ENCODE results near the gene FOXP1.

Gene FOXP1

DNA sequence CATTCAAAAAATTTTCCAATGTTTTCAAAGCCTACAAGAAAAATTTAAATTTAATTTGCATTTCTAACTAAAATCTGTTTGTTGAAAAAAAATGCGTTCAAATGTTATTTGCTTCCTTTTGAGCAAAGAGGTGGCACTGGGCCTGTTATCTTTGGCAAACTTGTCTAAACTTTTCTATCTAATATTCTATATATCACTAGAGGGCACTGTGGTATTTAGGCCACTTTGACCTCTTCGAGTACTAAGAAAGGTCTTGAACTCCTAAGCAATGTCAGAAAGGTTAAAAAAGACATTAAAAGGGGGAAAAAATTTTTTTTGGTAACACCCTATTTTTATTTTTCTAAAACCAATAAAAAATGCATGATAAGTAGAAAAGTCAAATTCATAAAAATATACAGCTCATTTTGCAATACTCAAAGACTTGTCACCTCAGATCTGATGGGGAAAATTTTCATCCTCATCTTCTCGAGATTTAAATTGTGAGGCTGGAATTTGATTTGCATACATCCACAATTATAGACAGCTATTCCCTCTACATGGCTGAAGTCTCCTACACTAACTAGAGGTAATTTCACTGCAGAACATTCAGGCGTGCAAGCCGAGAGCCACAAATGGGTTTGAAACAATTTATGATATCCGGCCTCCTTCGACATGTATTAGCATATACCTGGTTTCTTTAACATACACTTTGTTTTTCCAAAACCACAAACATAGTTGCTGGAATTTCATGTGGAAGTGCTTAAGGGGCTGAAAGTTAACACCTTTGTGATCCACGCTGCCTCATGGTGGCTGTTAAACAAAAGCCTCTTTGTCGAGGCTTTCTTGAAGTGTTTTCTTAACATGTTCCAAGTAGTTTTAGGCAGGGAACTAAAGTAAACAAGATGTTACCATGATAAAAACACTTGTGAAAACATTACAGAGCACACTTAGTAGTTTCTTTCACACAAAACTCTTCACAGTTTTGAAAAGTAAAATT, 576.4 kb downstream of the FOXP1 start:
- H3K9me3 ChIP-seq (ENCODE audit: control insufficient read depth in 2 of 2, low read length in 2 of 2): no peaks in the 10 kb centered on the region
- peaks cover 0 to 5% of the 10 kb centered on the region in 2 donors for H3K36me3 ChIP-seq (ENCODE audit: control insufficient read depth in 2 of 2, insufficient read depth in 2 of 2, low read length in 2 of 2)
- H3K4me1 ChIP-seq (ENCODE audit: control insufficient read depth in 2 of 2, insufficient read depth in 2 of 2, low read length in 2 of 2): peaks cover 6 to 26% of the 10 kb centered on the region in 2 donors
- no peak overlapping the region for H3K4me3 ChIP-seq (ENCODE audit: low read length in 2 of 2)
- H3K27me3 ChIP-seq (ENCODE audit: control insufficient read depth in 2 of 2, insufficient read depth in 2 of 2, low read length in 2 of 2): no peaks in the 10 kb centered on the region
- H3K9ac ChIP-seq (ENCODE audit: low read depth in 1 of 2, low read length in 2 of 2): peak overlapping the region in 1 of 2 donors; percentile 13
- peak overlapping the region; percentile 45 to 46 for H3K27ac ChIP-seq (ENCODE audit: low read depth in 2 of 2, low read length in 2 of 2)

DNA sequence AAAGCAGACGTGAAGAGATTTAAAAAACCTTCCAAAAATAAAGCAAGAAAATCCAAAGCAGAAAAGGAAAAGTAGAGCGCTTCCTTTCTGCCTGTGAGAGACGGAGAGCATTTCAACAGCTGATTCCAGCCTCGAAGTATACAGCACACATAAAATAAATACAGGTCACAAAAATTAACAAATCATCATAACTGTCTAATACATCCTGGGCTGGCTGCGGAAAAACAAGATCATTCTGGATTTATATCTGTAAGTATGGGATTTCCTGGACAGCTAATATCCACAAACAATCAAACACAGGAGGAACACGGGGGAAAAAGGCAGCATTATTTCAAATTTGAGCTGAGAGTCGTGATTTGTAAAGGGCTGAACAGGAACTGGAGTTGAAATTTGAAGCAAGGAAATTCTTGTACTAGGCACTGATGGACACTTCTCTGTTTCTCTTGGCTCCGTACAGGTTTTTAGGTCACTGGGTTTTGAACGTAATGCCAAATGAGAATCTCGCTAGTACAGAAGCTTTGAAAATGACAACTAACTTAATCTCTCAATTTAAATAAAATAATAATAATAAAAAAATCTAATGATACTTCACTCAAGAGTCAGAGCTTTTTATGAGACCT, 577.7 kb downstream of the FOXP1 start:
- H3K9me3 ChIP-seq (ENCODE audit: control insufficient read depth in 2 of 2, low read length in 2 of 2): no peaks in the 10 kb centered on the region
- H3K9ac ChIP-seq (ENCODE audit: low read depth in 1 of 2, low read length in 2 of 2): no peak overlapping the region
- no peak overlapping the region for H3K4me3 ChIP-seq (ENCODE audit: low read length in 2 of 2)
- peaks cover 0 to 20% of the 10 kb centered on the region in 2 donors for H3K4me1 ChIP-seq (ENCODE audit: control insufficient read depth in 2 of 2, insufficient read depth in 2 of 2, low read length in 2 of 2)
- no peaks in the 10 kb centered on the region for H3K27me3 ChIP-seq (ENCODE audit: control insufficient read depth in 2 of 2, insufficient read depth in 2 of 2, low read length in 2 of 2)
- H3K36me3 ChIP-seq (ENCODE audit: control insufficient read depth in 2 of 2, insufficient read depth in 2 of 2, low read length in 2 of 2): peaks cover 0 to 5% of the 10 kb centered on the region in 2 donors
- H3K27ac ChIP-seq (ENCODE audit: low read depth in 2 of 2, low read length in 2 of 2): no peak overlapping the region

DNA sequence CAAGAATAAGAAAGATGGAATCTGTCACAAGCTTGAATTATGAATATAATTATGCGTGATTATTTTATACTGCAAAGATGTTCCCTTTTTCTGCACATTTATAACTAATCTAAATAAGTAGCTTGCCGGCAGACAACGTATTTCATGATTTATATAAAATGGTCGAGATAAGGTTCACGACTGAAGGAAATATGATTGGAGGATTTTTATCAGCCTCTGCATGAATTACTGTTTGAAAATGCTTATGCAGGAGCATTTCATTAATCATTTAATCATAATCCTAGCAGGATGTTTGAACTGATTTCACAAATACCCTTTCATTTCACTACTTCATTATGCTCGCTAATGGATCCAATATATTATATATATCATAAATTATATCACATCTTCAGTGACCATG, 580.0 kb downstream of the FOXP1 start:
- Histone ChIP-seq H3K4me3 (ENCODE audit: low read length in 2 of 2) (no peak overlapping the region), H3K27me3 (ENCODE audit: control insufficient read depth in 2 of 2, insufficient read depth in 2 of 2, low read length in 2 of 2) (no peaks in the 10 kb centered on the region), H3K9ac (ENCODE audit: low read depth in 1 of 2, low read length in 2 of 2) (no peak overlapping the region), H3K36me3 (ENCODE audit: control insufficient read depth in 2 of 2, insufficient read depth in 2 of 2, low read length in 2 of 2) (peaks cover 4 to 8% of the 10 kb centered on the region in 2 donors), H3K9me3 (ENCODE audit: control insufficient read depth in 2 of 2, low read length in 2 of 2) (no peaks in the 10 kb centered on the region), H3K4me1 (ENCODE audit: control insufficient read depth in 2 of 2, insufficient read depth in 2 of 2, low read length in 2 of 2) (peaks cover 0 to 9% of the 10 kb centered on the region in 2 donors), H3K27ac (ENCODE audit: low read depth in 2 of 2, low read length in 2 of 2) (no peak overlapping the region)

DNA sequence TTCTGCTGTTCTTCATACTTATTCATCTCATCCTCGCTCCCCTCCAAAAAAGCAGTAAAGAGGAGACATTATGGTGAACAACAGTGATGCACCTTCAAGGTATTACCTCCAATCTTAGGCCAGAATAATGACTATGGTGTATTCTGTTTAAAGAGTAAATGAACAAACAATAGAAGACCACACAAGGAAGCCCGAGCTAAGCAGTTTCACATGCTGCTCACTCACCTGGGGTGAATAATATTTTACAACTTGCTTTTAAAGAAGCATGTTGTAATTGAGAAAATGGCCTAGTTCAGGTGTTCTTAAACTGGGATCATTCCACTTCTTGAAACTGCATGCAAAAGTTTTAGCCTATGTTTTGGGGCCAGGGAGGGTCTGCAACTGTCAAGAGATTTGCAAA, 581.2 kb downstream of the FOXP1 start:
- Histone ChIP-seq H3K27ac (ENCODE audit: low read depth in 2 of 2, low read length in 2 of 2) (no peak overlapping the region), H3K4me3 (ENCODE audit: low read length in 2 of 2) (no peak overlapping the region), H3K9ac (ENCODE audit: low read depth in 1 of 2, low read length in 2 of 2) (no peak overlapping the region), H3K9me3 (ENCODE audit: control insufficient read depth in 2 of 2, low read length in 2 of 2) (no peaks in the 10 kb centered on the region), H3K4me1 (ENCODE audit: control insufficient read depth in 2 of 2, insufficient read depth in 2 of 2, low read length in 2 of 2) (peaks cover 0 to 3% of the 10 kb centered on the region in 2 donors), H3K27me3 (ENCODE audit: control insufficient read depth in 2 of 2, insufficient read depth in 2 of 2, low read length in 2 of 2) (no peaks in the 10 kb centered on the region), H3K36me3 (ENCODE audit: control insufficient read depth in 2 of 2, insufficient read depth in 2 of 2, low read length in 2 of 2) (peaks cover 8 to 11% of the 10 kb centered on the region in 2 donors)

DNA sequence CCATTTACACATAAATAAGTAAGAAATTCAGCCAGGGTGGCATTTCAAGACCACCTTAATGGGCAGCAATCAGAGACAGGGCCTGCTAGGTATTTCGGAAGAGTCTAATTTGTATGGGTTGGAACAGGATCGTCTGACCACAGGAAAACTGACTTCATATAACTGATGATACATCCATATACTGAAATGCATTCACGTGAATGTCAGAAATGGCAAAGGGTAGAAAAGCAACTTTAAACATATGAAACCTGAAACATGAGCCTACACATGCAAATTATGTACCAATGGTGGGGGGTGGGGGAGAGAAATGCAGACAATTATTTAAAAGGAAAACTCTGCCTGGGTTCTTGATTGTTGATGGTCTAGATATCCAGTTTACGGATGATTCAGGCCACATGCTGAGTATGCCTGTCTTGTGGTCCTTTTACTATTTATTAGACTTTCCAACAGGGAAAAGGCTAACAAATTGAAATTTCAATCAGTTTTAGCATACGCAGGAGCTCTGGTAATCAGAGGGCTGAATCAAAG, 582.2 kb downstream of the FOXP1 start:
- Histone ChIP-seq H3K36me3 (ENCODE audit: control insufficient read depth in 2 of 2, insufficient read depth in 2 of 2, low read length in 2 of 2) (peaks cover 13 to 19% of the 10 kb centered on the region in 2 donors), H3K4me3 (ENCODE audit: low read length in 2 of 2) (no peak overlapping the region), H3K27me3 (ENCODE audit: control insufficient read depth in 2 of 2, insufficient read depth in 2 of 2, low read length in 2 of 2) (no peaks in the 10 kb centered on the region), H3K9ac (ENCODE audit: low read depth in 1 of 2, low read length in 2 of 2) (no peak overlapping the region), H3K27ac (ENCODE audit: low read depth in 2 of 2, low read length in 2 of 2) (no peak overlapping the region), H3K4me1 (ENCODE audit: control insufficient read depth in 2 of 2, insufficient read depth in 2 of 2, low read length in 2 of 2) (no peaks in the 10 kb centered on the region), H3K9me3 (ENCODE audit: control insufficient read depth in 2 of 2, low read length in 2 of 2) (no peaks in the 10 kb centered on the region)

GRCh38 chr3:71000483-71000882, 583.0 kb downstream of the FOXP1 start:
- Histone ChIP-seq H3K4me1 (ENCODE audit: control insufficient read depth in 2 of 2, insufficient read depth in 2 of 2, low read length in 2 of 2) (no peaks in the 10 kb centered on the region), H3K36me3 (ENCODE audit: control insufficient read depth in 2 of 2, insufficient read depth in 2 of 2, low read length in 2 of 2) (peaks cover 15 to 19% of the 10 kb centered on the region in 2 donors)

DNA sequence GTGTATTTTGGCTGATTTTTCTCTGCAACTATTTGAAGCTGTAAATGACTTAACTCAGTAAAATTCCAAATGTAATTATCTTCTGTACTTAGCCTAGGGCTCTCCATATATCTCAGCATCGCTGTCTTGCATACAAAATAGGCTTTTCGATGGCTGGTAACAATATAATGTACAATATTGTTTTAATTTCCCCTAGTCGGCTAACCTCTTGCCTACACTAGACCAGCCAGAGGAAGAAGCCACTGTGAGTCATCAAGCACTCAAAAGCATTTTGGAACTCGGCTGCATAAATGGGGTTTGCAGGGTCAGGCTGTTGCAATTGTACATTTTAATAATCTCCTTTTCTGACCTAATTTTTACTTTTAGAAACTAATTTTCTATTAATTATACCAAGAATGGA, 583.8 kb downstream of the FOXP1 start:
- Histone ChIP-seq H3K36me3 (ENCODE audit: control insufficient read depth in 2 of 2, insufficient read depth in 2 of 2, low read length in 2 of 2) (peaks cover 15 to 19% of the 10 kb centered on the region in 2 donors), H3K9me3 (ENCODE audit: control insufficient read depth in 2 of 2, low read length in 2 of 2) (no peaks in the 10 kb centered on the region), H3K4me3 (ENCODE audit: low read length in 2 of 2) (no peak overlapping the region), H3K4me1 (ENCODE audit: control insufficient read depth in 2 of 2, insufficient read depth in 2 of 2, low read length in 2 of 2) (no peaks in the 10 kb centered on the region), H3K27me3 (ENCODE audit: control insufficient read depth in 2 of 2, insufficient read depth in 2 of 2, low read length in 2 of 2) (no peaks in the 10 kb centered on the region), H3K9ac (ENCODE audit: low read depth in 1 of 2, low read length in 2 of 2) (no peak overlapping the region), H3K27ac (ENCODE audit: low read depth in 2 of 2, low read length in 2 of 2) (no peak overlapping the region)

More at GRCh38 chr3:71000483-71000882, 583.0 kb downstream of the FOXP1 start:
- H3K4me3 ChIP-seq (ENCODE audit: low read length in 2 of 2): no peak overlapping the region
- H3K27me3 ChIP-seq (ENCODE audit: control insufficient read depth in 2 of 2, insufficient read depth in 2 of 2, low read length in 2 of 2): no peaks in the 10 kb centered on the region
- H3K27ac ChIP-seq (ENCODE audit: low read depth in 2 of 2, low read length in 2 of 2): no peak overlapping the region
- no peaks in the 10 kb centered on the region for H3K9me3 ChIP-seq (ENCODE audit: control insufficient read depth in 2 of 2, low read length in 2 of 2)
- H3K9ac ChIP-seq (ENCODE audit: low read depth in 1 of 2, low read length in 2 of 2): no peak overlapping the region

DNA sequence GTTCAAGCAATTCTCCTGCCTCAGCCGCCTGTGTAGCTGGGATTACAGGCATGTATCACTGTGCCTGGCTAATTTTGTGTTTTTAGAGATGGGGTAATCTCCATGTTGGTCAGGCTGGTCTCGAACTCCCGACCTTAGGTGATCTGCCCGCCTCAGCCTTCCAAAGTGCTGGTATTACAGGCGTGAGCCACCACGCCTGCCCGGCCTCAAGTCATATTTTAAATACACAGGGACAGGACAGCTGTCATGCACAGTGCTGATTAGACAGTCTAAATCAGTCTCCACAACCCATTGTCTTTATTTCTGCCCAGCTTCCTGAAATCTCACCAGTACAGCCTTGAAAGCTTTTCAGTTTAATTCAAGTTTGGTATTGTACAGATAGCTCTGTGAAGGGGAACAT, 587.4 kb downstream of the FOXP1 start:
- H3K9me3 ChIP-seq (ENCODE audit: control insufficient read depth in 2 of 2, low read length in 2 of 2): no peaks in the 10 kb centered on the region
- H3K4me3 ChIP-seq (ENCODE audit: low read length in 2 of 2): no peak overlapping the region
- H3K36me3 ChIP-seq (ENCODE audit: control insufficient read depth in 2 of 2, insufficient read depth in 2 of 2, low read length in 2 of 2): peaks cover 25 to 31% of the 10 kb centered on the region in 2 donors
- H3K27ac ChIP-seq (ENCODE audit: low read depth in 2 of 2, low read length in 2 of 2): no peak overlapping the region
- no peaks in the 10 kb centered on the region for H3K4me1 ChIP-seq (ENCODE audit: control insufficient read depth in 2 of 2, insufficient read depth in 2 of 2, low read length in 2 of 2)
- no peaks in the 10 kb centered on the region for H3K27me3 ChIP-seq (ENCODE audit: control insufficient read depth in 2 of 2, insufficient read depth in 2 of 2, low read length in 2 of 2)
- H3K9ac ChIP-seq (ENCODE audit: low read depth in 1 of 2, low read length in 2 of 2): no peak overlapping the region

- no peak overlapping the region for H3K9ac ChIP-seq (ENCODE audit: low read depth in 1 of 2, low read length in 2 of 2)
- no peaks in the 10 kb centered on the region for H3K4me1 ChIP-seq (ENCODE audit: control insufficient read depth in 2 of 2, insufficient read depth in 2 of 2, low read length in 2 of 2)
- H3K4me3 ChIP-seq (ENCODE audit: low read length in 2 of 2): no peak overlapping the region
- H3K27ac ChIP-seq (ENCODE audit: low read depth in 2 of 2, low read length in 2 of 2): no peak overlapping the region
- H3K27me3 ChIP-seq (ENCODE audit: control insufficient read depth in 2 of 2, insufficient read depth in 2 of 2, low read length in 2 of 2): no peaks in the 10 kb centered on the region
- H3K9me3 ChIP-seq (ENCODE audit: control insufficient read depth in 2 of 2, low read length in 2 of 2): no peaks in the 10 kb centered on the region
- H3K36me3 ChIP-seq (ENCODE audit: control insufficient read depth in 2 of 2, insufficient read depth in 2 of 2, low read length in 2 of 2): peaks cover 24 to 27% of the 10 kb centered on the region in 2 donors
Observed at GRCh38 chr3:70994644-70995043, 588.9 kb downstream of the FOXP1 start.

All from mucosa of rectum (tissue), 2 donors.